Measurements from ENCODE around the gene BAIAP2L1. TPM values are rescaled to one million over a fixed set of nuclear protein-coding genes. Genes with fewer than 3 reads are reported as not detected.
A peak's percentile ranks its signal among the peaks of the same experiment; 100 is the strongest.

Gene BAIAP2L1
- total and polyA plus RNA-seq, 12 donors = 16.9 to 49.0 (median 24.3) TPM

DNA sequence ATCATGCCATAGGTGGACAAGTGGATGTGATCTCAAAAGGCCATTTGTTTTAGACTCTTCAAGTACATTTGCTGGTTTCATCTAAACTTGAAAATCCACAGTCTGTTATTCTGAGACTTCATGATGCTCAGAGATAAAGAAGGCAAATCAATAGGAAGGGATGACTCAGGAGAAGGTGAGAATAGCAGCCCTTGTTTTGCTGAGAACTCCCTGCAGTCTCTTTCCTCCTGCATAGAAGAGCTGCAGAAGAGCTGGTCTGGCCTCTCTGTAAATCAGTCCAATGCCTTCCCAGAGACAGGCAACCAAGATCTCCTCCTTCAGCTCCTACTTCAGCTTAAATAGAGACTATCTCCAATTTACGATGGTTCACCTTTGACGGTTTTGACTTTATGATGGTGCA, 4.0 kb upstream of the BAIAP2L1 start:
- no peak overlapping the region for H3K4me3 ChIP-seq
- H3K9me3 ChIP-seq (replicated peaks in 1 of 3) = no peaks in the 10 kb centered on the region
- peaks cover 0 to 5% of the 10 kb centered on the region in 2 donors for H3K4me1 ChIP-seq (replicated peaks in 1 of 2)
- H3K27ac ChIP-seq = no peak overlapping the region
- TF ChIP-seq POLR2A (IDR thresholded peaks at IDR 0.05) = no peak
- TF ChIP-seq, protein P1, sequence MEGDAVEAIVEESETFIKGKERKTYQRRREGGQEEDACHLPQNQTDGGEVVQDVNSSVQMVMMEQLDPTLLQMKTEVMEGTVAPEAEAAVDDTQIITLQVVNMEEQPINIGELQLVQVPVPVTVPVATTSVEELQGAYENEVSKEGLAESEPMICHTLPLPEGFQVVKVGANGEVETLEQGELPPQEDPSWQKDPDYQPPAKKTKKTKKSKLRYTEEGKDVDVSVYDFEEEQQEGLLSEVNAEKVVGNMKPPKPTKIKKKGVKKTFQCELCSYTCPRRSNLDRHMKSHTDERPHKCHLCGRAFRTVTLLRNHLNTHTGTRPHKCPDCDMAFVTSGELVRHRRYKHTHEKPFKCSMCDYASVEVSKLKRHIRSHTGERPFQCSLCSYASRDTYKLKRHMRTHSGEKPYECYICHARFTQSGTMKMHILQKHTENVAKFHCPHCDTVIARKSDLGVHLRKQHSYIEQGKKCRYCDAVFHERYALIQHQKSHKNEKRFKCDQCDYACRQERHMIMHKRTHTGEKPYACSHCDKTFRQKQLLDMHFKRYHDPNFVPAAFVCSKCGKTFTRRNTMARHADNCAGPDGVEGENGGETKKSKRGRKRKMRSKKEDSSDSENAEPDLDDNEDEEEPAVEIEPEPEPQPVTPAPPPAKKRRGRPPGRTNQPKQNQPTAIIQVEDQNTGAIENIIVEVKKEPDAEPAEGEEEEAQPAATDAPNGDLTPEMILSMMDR (IDR thresholded peaks at IDR 0.05) = no peak
- WGBS, 4 donors = 80 to 89% (median 86%) methylated on average over 2 of the region's 2 CpGs
- no peaks in the 10 kb centered on the region for H3K27me3 ChIP-seq
- intact Hi-C loops (cut with DNase I) = loop anchor here in 1 of 2 donors (5.0 kb wide), 1 partner anchor 108 kb away; no protein-coding TSS in a partner anchor
- no peak for DNase-seq
- no peaks in the 10 kb centered on the region for H3K36me3 ChIP-seq (replicated peaks in 1 of 2)

DNA sequence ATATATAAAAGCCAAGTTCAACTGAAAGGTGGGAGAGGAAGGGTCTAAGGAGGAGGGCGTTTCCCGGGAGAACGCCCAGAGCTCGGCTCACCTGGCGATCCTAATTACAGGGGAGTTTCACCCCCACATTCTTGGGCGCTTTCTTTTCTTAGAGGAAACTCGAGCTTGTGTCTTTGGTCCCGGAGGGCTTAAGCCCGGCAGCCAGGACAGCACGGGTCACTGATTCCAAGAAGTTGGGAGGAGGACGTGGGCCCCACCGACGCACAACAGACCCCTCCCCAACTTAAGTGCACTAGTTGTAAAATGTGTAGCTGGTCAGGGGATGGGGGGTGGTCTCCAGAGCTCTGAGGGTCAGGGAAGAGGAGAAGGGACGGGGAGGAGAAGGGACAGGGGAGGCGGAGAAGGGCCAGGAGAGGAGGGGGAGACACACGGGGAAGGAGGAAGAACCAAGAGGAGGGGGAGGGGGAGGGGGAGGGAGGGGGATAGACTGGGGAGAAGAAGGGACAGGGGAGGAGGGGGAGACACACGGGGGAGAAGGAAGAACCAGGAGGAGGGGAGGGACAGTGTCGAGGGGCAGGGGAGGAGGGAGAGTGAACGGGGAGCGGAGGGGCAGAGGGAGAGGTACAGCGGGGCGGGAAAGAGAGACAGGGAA, 874 bp downstream of the BAIAP2L1 start:
- peak in 2 of 7 donors; percentile 29 to 33 for DNase-seq
- intact Hi-C loops (cut with DNase I) = loop anchor here (2.0 to 5.0 kb wide), 2 partner anchors 103 to 105 kb away; no protein-coding TSS in a partner anchor
- no peaks in the 10 kb centered on the region for H3K9me3 ChIP-seq (replicated peaks in 1 of 3)
- H3K4me3 ChIP-seq = peak overlapping the region in 2 of 4 donors; percentile 61 to 93
- H3K27me3 ChIP-seq = no peaks in the 10 kb centered on the region
- peaks cover 0 to 18% of the 10 kb centered on the region in 2 donors for H3K4me1 ChIP-seq (replicated peaks in 1 of 2)
- no peak for TF ChIP-seq POLR2A (IDR thresholded peaks at IDR 0.05)
- TF ChIP-seq, protein P1 (IDR thresholded peaks at IDR 0.05) = no peak
- 3 to 11% (median 8%) methylated on average over 16 to 20 of the region's 22 CpGs for whole genome bisulfite sequencing, 4 donors
- H3K27ac ChIP-seq = peak overlapping the region; percentile 43 to 85 (median 65)
- no peaks in the 10 kb centered on the region for H3K36me3 ChIP-seq (replicated peaks in 1 of 2)

DNA sequence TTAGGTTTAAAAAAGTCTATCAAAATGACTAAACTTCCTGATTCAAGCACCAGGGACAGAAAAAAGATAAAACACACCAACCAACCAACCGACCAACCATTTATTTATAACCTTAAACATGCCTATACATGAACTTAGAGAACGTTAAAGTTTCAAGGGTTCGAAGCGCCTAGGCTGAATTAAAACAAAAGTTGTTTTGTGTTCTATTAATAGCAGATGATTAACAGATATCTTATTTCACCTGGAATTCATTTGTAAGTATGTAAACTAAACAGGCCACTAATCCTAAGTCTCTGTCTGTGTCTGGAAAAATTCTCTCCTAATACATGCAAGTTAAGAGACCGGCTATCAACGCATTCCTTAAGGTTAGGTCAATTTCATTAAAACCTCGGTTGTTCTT, 1.4 kb downstream of the BAIAP2L1 start:
- Histone ChIP-seq H3K27me3 (no peaks in the 10 kb centered on the region), H3K4me3 (peak overlapping the region in 1 of 4 donors; percentile 93), H3K36me3 (replicated peaks in 1 of 2) (no peaks in the 10 kb centered on the region), H3K4me1 (replicated peaks in 1 of 2) (peaks cover 0 to 18% of the 10 kb centered on the region in 2 donors), H3K9me3 (replicated peaks in 1 of 3) (no peaks in the 10 kb centered on the region), H3K27ac (peak overlapping the region; percentile 43 to 85 (median 61))
- TF ChIP-seq POLR2A (IDR thresholded peaks at IDR 0.05) = no peak
- TF ChIP-seq, protein P1 (IDR thresholded peaks at IDR 0.05) = no peak
- no peak for DNase-seq
- intact Hi-C loops (cut with DNase I) = no loop called here
- 22 to 26% (median 24%) methylated on average over 7 of the region's 7 CpGs for WGBS, 4 donors

DNA sequence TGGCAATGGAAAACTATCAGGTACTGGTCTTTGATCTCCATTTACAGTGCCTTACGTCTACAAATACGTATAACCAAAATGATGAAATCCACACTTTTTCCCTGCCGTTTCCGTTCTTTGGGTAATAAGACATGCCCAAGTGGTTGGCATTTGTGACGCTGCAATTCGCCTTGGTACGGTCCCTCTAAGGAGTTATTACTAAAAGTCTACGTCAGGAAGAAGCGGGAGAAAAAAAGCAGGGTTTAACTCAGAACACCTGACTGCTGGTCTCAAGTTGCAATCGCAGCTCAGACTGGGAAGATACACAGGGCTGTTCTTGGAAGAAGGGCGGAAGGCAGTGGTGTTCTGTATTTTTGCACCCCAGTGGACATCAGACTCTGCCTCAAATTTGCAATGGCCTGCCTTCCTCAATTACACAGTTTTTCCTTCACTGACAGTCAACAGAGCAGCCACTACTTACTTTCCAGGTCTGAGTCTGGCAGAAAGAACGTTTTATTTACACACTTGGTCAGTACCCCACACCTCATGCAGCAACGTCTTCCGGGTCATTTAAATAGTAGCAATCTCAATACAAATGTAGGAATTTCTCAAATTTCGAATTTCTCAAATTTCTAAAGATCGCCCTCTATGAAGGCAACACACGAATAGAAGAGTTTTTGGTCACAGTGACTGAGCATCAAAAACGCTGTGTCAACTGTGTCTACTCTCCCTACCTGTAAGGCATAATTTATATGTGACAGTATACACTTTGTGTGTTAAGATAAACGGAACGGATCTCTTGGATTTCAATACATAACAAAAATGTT, 2.1 kb downstream of the BAIAP2L1 start:
- Histone ChIP-seq H3K4me3 (no peak overlapping the region), H3K36me3 (replicated peaks in 1 of 2) (no peaks in the 10 kb centered on the region), H3K27ac (peak overlapping the region in 3 of 5 donors; percentile 27 to 65 (median 61)), H3K9me3 (replicated peaks in 1 of 3) (no peaks in the 10 kb centered on the region), H3K27me3 (no peaks in the 10 kb centered on the region), H3K4me1 (replicated peaks in 1 of 2) (peaks cover 0 to 18% of the 10 kb centered on the region in 2 donors)
- peak in 1 of 7 donors; percentile 9 for DNase-seq
- TF ChIP-seq, protein P1 (IDR thresholded peaks at IDR 0.05) = no peak
- TF ChIP-seq POLR2A (IDR thresholded peaks at IDR 0.05) = no peak
- 48 to 58% (median 51%) methylated on average over 20 of the region's 20 CpGs for WGBS, 4 donors
- intact Hi-C loops (cut with DNase I) = no loop called here

Data from adrenal gland (tissue), 12 donors.